ENCODE measurements around the gene DNAJC17. TPM values are rescaled to one million over a fixed set of nuclear protein-coding genes. Genes with fewer than 3 reads are reported as not detected.

DNAJC17 gene
- total and polyA plus RNA-seq, 4 donors: 10.0 to 32.5 (median 19.9) TPM

DNA sequence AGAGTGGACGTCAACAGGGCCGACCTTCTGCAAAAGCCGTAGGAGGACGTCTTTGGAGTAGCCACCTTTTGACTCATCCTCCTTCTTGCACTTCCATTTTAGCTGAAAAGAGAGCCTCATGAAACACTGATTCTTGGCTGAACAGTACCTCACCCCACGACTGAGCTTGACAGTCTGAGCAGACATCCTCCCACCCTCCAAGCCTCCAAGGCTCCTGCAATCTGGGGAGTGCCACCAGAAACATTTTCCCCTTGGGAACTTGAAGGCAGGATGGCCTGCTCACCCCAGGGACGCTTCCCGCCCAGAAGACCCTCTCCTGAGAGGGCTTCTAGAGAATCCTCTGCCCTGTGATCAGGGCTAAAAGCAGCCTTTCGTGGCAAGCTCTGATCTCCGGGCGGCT lies 32.3 kb downstream of the DNAJC17 start:
- Histone ChIP-seq H3K27me3 (ENCODE audit: control insufficient read depth in 4 of 4, insufficient read depth in 4 of 4, low read length in 3 of 4) (no peaks in the 10 kb centered on the region), H3K36me3 (ENCODE audit: control insufficient read depth in 4 of 4, insufficient read depth in 3 of 4, low read depth in 1 of 4, low read length in 3 of 4) (peaks cover 4 to 33% (median 22%) of the 10 kb centered on the region in 4 donors), H3K4me3 (ENCODE audit: low read depth in 1 of 3, low read length in 3 of 3) (no peak overlapping the region), H3K4me1 (ENCODE audit: control insufficient read depth in 4 of 4, insufficient read depth in 4 of 4, low read length in 3 of 4) (peaks cover 4 to 43% (median 36%) of the 10 kb centered on the region in 4 donors), H3K27ac (ENCODE audit: low read depth in 1 of 2, low read length in 2 of 2) (no peak overlapping the region), H3K9me3 (ENCODE audit: control insufficient read depth in 4 of 4, low read length in 3 of 4) (no peaks in the 10 kb centered on the region), H3K9ac (ENCODE audit: low read depth in 1 of 2, low read length in 2 of 2) (no peak overlapping the region)
- no peak for DNase-seq (ENCODE audit: low spot score)
- no peak for TF ChIP-seq NR2F2 (IDR thresholded peaks at IDR 0.05)
- no peak for TF ChIP-seq FOXA1 (IDR thresholded peaks at IDR 0.05)
- no peak for TF ChIP-seq ZBTB33 (IDR thresholded peaks at IDR 0.05)
- TF ChIP-seq ATF3 (IDR thresholded peaks at IDR 0.05): no peak
- no peak for TF ChIP-seq JUND (IDR thresholded peaks at IDR 0.05)
- TF ChIP-seq GABPA (IDR thresholded peaks at IDR 0.05 in 1 of 2, conservative IDR thresholded peaks at IDR 0.05 in 1 of 2): no peak
- TF ChIP-seq MAX (IDR thresholded peaks at IDR 0.05): no peak
- no peak for TF ChIP-seq TAF1 (conservative IDR thresholded peaks at IDR 0.05)
- no peak for TF ChIP-seq RAD21 (IDR thresholded peaks at IDR 0.05)
- TF ChIP-seq HNF4A (conservative IDR thresholded peaks at IDR 0.05): no peak
- no peak for TF ChIP-seq YY1 (IDR thresholded peaks at IDR 0.05)
- 95% methylated on average over 10 of the region's 10 CpGs for WGBS

GRCh38 chr15:40773902-40774301 lies 33.4 kb downstream of the DNAJC17 start:
- peaks cover 1 to 24% (median 17%) of the 10 kb centered on the region in 4 donors for H3K36me3 ChIP-seq (ENCODE audit: control insufficient read depth in 4 of 4, insufficient read depth in 3 of 4, low read depth in 1 of 4, low read length in 3 of 4)
- no peak overlapping the region for H3K27ac ChIP-seq (ENCODE audit: low read depth in 1 of 2, low read length in 2 of 2)
- H3K9me3 ChIP-seq (ENCODE audit: control insufficient read depth in 4 of 4, low read length in 3 of 4): no peaks in the 10 kb centered on the region
- TF ChIP-seq REST (IDR thresholded peaks at IDR 0.05) (no peak), FOXA2 (IDR thresholded peaks at IDR 0.05) (no peak), RAD21 (IDR thresholded peaks at IDR 0.05) (no peak), CTCF (IDR thresholded peaks at IDR 0.05; ENCODE audit: low read depth, low read length, missing input control) (no peak), TAF1 (conservative IDR thresholded peaks at IDR 0.05) (no peak), HNF4G (IDR thresholded peaks at IDR 0.05) (no peak), HNF4A (conservative IDR thresholded peaks at IDR 0.05) (no peak), EGR1 (IDR thresholded peaks at IDR 0.05; ENCODE audit: low read depth in 2 of 2) (no peak), JUND (IDR thresholded peaks at IDR 0.05) (no peak)
- no peak overlapping the region for H3K4me3 ChIP-seq (ENCODE audit: low read depth in 1 of 3, low read length in 3 of 3)
- no peak overlapping the region for H3K9ac ChIP-seq (ENCODE audit: low read depth in 1 of 2, low read length in 2 of 2)
- H3K27me3 ChIP-seq (ENCODE audit: control insufficient read depth in 4 of 4, insufficient read depth in 4 of 4, low read length in 3 of 4): no peaks in the 10 kb centered on the region
- DNase-seq (ENCODE audit: low spot score): no peak
- H3K4me1 ChIP-seq (ENCODE audit: control insufficient read depth in 4 of 4, insufficient read depth in 4 of 4, low read length in 3 of 4): peaks cover 4 to 54% (median 39%) of the 10 kb centered on the region in 4 donors
- WGBS: 92% methylated on average over 6 of the region's 6 CpGs

Measured in liver (tissue), 9 donors.